Muscle of leg (tissue), 11 donors: ENCODE results near the gene TMEM18. TPM values are rescaled to one million over a fixed set of nuclear protein-coding genes. Genes with fewer than 3 reads are reported as not detected.

Experiments used
- DNase-seq: peaks from one replicate; pipeline ENCODE4 v3.0.0; 2013
- H3K27ac ChIP-seq: one replicate; pipeline ENCODE4 v1.5.1; 2013; ENCODE audit warnings: mild to moderate bottlenecking, low read length, control low read depth
- H3K27me3 ChIP-seq: one replicate; pipeline ENCODE4 v1.6.1; 2013; ENCODE audit warnings: low read length; ENCODE audit not compliant: control insufficient read depth, insufficient read depth
- H3K36me3 ChIP-seq: one replicate; pipeline ENCODE4 v1.6.1; 2013; ENCODE audit warnings: low read length; ENCODE audit not compliant: control insufficient read depth, insufficient read depth
- H3K4me1 ChIP-seq: one replicate; pipeline ENCODE4 v1.6.1; 2013; ENCODE audit warnings: low read length; ENCODE audit not compliant: control insufficient read depth, insufficient read depth
- H3K4me3 ChIP-seq: one replicate; pipeline ENCODE4 v1.5.1; 2013; ENCODE audit warnings: low read length, control low read depth
- H3K9me3 ChIP-seq: replicated peaks from 2 replicates; pipeline ENCODE4 v1.6.1; 2013; ENCODE audit warnings: low read depth, low read length; ENCODE audit not compliant: control insufficient read depth
- WGBS: methylation state at CpG from one replicate; pipeline ENCODE4 v1.1.5; 2013; ENCODE audit warnings: missing lambda C conversion rate; ENCODE audit not compliant: insufficient coverage; 5-methylcytosine and 5-hydroxymethylcytosine counted together
- polyA plus RNA-seq, 8 donors: library from polyadenylated mRNA; unstranded; fragments of 120-200 nt; gene quantifications; one replicate each; pipeline versions ENCODE4 v1.2.1 to v1.2.3, GENCODE V29; 2013; ENCODE audit warnings: inconsistent platforms in 1 of 8, low replicate concordance in 1 of 8; ENCODE audit not compliant: insufficient read length in 8 of 8, insufficient read depth in 1 of 8
- total RNA-seq: library from RNA; stranded (reverse); fragments of 120-200 nt; gene quantifications from one replicate; pipeline ENCODE4 v1.2.4, GENCODE V29; 2013

Gene TMEM18
- total and polyA plus RNA-seq, 9 donors: 42.7 to 53.4 (median 46.4) TPM

- Histone ChIP-seq H3K27ac (no peak overlapping the region), H3K27me3 (peaks cover 13% of the 10 kb centered on the region), H3K36me3 (no peaks in the 10 kb centered on the region), H3K9me3 (no peaks in the 10 kb centered on the region), H3K4me3 (no peak overlapping the region), H3K4me1 (peaks cover 6% of the 10 kb centered on the region)
- no CpG with 5 or more reads among the region's 5 CpGs for WGBS
- DNase-seq: no peak
Measured at GRCh38 chr2:656676-657075, 20.5 kb downstream of the TMEM18 start.

DNA sequence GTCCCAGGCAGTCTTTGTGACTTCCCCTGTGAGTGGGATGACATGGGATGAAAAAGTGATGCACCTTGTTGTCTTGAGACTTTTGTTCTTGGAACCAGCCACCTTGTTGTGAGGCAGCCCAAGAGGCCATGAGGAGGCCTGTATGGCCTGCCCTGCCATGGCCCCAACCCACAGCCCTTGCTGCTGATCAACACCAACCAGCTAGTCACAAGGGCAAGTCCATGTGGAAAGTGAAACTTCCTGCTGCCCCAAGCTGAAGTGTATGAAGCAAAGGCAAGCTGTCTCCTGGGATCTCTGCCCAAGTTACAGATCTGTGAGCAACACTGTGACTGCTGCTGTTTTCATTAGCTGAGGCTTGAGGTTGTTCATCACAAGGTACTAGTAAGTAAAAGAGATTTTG, 21.6 kb downstream of the TMEM18 start:
- no peaks in the 10 kb centered on the region for H3K36me3 ChIP-seq
- DNase-seq: no peak
- peaks cover 9% of the 10 kb centered on the region for H3K27me3 ChIP-seq
- no peaks in the 10 kb centered on the region for H3K9me3 ChIP-seq
- no peak overlapping the region for H3K27ac ChIP-seq
- no peak overlapping the region for H3K4me3 ChIP-seq
- H3K4me1 ChIP-seq: peaks cover 14% of the 10 kb centered on the region

- H3K36me3 ChIP-seq: no peaks in the 10 kb centered on the region
- no peaks in the 10 kb centered on the region for H3K9me3 ChIP-seq
- DNase-seq: no peak
- H3K4me1 ChIP-seq: peaks cover 19% of the 10 kb centered on the region
- peaks cover 6% of the 10 kb centered on the region for H3K27me3 ChIP-seq
- no peak overlapping the region for H3K4me3 ChIP-seq
- WGBS: 81% methylated on average over 8 of the region's 10 CpGs
- no peak overlapping the region for H3K27ac ChIP-seq
Measured at GRCh38 chr2:654896-655295, 22.3 kb downstream of the TMEM18 start.

- DNase-seq: no peak
- WGBS: 80% methylated on average over 8 of the region's 17 CpGs
- Histone ChIP-seq H3K27ac (no peak overlapping the region), H3K27me3 (peaks cover 5% of the 10 kb centered on the region), H3K4me1 (peaks cover 20% of the 10 kb centered on the region), H3K4me3 (no peak overlapping the region), H3K9me3 (no peaks in the 10 kb centered on the region), H3K36me3 (no peaks in the 10 kb centered on the region)
Measured at GRCh38 chr2:653645-654425, 23.4 kb downstream of the TMEM18 start.

GRCh38 chr2:652881-653480, 24.2 kb downstream of the TMEM18 start:
- no peak for DNase-seq
- Histone ChIP-seq H3K4me3 (no peak overlapping the region), H3K36me3 (no peaks in the 10 kb centered on the region), H3K27ac (no peak overlapping the region), H3K27me3 (peaks cover 2% of the 10 kb centered on the region), H3K9me3 (no peaks in the 10 kb centered on the region), H3K4me1 (peaks cover 20% of the 10 kb centered on the region)
- WGBS: 68% methylated on average over 4 of the region's 6 CpGs

GRCh38 chr2:651951-652373, 25.2 kb downstream of the TMEM18 start:
- H3K9me3 ChIP-seq: no peaks in the 10 kb centered on the region
- DNase-seq: peak; percentile 52
- no peak overlapping the region for H3K27ac ChIP-seq
- 80% methylated on average over 14 of the region's 14 CpGs for WGBS
- peaks cover 2% of the 10 kb centered on the region for H3K27me3 ChIP-seq
- peaks cover 20% of the 10 kb centered on the region for H3K4me1 ChIP-seq
- no peaks in the 10 kb centered on the region for H3K36me3 ChIP-seq
- H3K4me3 ChIP-seq: no peak overlapping the region

- no peak for DNase-seq
- H3K9me3 ChIP-seq: no peaks in the 10 kb centered on the region
- peaks cover 2% of the 10 kb centered on the region for H3K27me3 ChIP-seq
- H3K27ac ChIP-seq: no peak overlapping the region
- 33% methylated on average over 14 of the region's 25 CpGs for WGBS
- H3K4me1 ChIP-seq: peaks cover 20% of the 10 kb centered on the region
- no peaks in the 10 kb centered on the region for H3K36me3 ChIP-seq
- no peak overlapping the region for H3K4me3 ChIP-seq
Measured at GRCh38 chr2:650343-651310, 26.6 kb downstream of the TMEM18 start.

- Histone ChIP-seq H3K27me3 (peaks cover 6% of the 10 kb centered on the region), H3K4me3 (no peak overlapping the region), H3K9me3 (no peaks in the 10 kb centered on the region), H3K36me3 (no peaks in the 10 kb centered on the region), H3K27ac (no peak overlapping the region), H3K4me1 (peaks cover 20% of the 10 kb centered on the region)
- no peak for DNase-seq
- 88% methylated on average over 20 of the region's 20 CpGs for WGBS
Measured at GRCh38 chr2:649426-650342, 27.5 kb downstream of the TMEM18 start.

DNA sequence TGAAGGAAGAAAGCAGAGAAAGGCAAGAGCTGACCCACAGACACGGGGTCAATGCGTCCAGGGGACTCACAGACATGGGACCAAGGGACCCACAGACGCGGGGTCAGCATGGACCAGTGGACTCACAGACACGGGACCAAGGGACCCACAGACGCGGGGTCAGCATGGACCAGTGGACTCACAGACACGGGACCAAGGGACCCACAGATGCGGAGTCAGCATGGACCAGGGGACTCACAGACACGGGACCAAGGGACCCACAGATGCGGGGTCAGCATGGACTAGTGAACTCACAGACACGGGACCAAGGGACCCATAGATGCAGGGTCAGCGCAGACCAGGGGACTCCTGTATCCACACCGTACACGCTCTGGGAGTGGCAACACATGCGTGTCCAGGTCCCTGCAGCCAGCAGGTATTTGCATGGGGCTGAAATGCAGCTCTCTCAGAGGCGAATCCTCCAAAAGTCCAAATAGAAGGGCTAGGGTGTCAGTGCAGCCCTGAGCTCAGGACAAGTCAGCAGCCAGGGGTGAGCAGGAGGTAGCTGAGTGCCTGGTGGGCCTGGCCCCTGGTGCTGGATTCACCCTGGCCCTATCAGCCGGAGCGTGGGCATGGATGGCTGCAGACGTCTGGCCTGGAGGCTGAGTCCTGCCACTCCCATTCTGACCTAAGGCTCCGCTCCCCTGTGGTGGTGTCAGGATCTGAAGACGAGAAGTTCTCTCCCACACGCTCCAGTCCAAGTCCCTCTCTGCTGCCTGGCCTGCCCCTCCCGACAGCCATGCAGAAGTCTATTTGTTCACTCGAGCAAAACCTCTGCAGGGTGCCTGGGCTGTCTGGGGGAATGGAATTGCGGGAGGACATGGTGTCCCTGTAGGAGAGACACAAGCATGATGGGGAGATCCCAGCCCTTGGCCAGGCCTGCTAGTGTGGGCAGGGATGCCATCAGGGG, 28.5 kb downstream of the TMEM18 start:
- Histone ChIP-seq H3K36me3 (no peaks in the 10 kb centered on the region), H3K27ac (no peak overlapping the region), H3K4me1 (peaks cover 20% of the 10 kb centered on the region), H3K9me3 (no peaks in the 10 kb centered on the region), H3K4me3 (no peak overlapping the region), H3K27me3 (peaks cover 6% of the 10 kb centered on the region)
- DNase-seq: no peak
- WGBS: 85% methylated on average over 24 of the region's 26 CpGs
